ENCODE data around the gene CLCN4. TPM values are rescaled to one million over a fixed set of nuclear protein-coding genes. Genes with fewer than 3 reads are reported as not detected.

CLCN4 gene
- polyA plus RNA-seq (ENCODE audit: insufficient read length) = 13.6 TPM

- DNase-seq (ENCODE audit: low read depth) = no peak
Measured at GRCh38 chrX:10156199-10157031, at the start of gene CLCN4. Gene CLCN4, plus strand, starts transcription at chrX:10156975. Its CDS starts 28,058 bp downstream, at chrX:10185033.

- no peak for DNase-seq (ENCODE audit: low read depth)
Measured at GRCh38 chrX:10107483-10107882, 49.3 kb upstream of the CLCN4 start.

- DNase-seq (ENCODE audit: low read depth) = no peak
Measured at GRCh38 chrX:10108288-10108687, 48.5 kb upstream of the CLCN4 start.

DNA sequence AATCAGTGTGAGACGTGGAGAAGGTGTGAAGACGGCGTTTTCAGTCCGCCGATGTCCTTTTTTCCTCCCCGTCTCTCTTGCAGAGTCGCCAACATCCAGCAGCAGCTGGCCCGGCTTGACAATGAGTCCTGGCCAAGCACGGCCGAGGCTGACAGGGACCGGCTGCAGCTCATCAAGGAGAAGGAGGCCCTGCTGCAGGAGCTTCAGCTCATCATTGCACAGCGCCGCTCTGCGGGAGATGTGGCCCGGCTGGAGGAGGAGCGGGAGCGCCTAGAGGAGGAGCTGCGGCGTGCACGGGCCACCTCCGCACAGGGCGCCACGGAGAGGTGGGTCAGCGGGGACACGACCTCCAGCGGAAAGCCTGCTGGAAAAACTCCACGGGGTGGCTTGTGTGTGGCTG, 47.1 kb upstream of the CLCN4 start:
- no peak for DNase-seq (ENCODE audit: low read depth)

DNA sequence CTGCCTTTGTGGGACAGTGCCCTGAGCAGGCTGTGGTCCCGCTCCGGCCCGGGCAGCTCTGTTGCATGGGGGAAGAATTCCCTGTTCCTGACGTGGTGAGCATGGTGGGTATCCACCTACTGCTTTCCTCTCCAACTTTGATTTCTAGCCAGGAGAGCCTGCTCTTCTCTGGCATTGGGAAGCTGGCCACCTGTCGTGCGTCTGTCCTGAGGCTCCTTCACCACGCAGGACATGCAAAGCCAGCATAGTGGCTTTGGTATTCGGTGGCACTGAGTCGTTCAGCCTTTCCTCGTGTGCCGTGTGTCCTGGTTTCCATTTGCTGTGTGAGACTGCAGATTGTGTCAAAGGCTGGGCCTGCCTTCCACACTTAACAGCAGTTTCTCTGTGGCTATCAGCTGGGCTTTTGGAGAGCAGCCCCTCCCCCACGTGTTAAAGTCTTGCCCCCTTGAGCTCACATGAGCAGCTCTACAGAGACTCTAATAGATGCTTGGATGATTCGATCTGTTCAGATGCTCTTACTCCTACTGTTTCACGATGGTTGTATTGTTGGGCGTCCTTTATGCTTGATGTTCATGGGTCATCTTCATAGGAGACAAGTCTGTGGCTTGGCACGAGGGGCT, 46.3 kb upstream of the CLCN4 start:
- no peak for DNase-seq (ENCODE audit: low read depth)

- no peak for DNase-seq (ENCODE audit: low read depth)
Measured at GRCh38 chrX:10110984-10111363, 45.8 kb upstream of the CLCN4 start.

DNA sequence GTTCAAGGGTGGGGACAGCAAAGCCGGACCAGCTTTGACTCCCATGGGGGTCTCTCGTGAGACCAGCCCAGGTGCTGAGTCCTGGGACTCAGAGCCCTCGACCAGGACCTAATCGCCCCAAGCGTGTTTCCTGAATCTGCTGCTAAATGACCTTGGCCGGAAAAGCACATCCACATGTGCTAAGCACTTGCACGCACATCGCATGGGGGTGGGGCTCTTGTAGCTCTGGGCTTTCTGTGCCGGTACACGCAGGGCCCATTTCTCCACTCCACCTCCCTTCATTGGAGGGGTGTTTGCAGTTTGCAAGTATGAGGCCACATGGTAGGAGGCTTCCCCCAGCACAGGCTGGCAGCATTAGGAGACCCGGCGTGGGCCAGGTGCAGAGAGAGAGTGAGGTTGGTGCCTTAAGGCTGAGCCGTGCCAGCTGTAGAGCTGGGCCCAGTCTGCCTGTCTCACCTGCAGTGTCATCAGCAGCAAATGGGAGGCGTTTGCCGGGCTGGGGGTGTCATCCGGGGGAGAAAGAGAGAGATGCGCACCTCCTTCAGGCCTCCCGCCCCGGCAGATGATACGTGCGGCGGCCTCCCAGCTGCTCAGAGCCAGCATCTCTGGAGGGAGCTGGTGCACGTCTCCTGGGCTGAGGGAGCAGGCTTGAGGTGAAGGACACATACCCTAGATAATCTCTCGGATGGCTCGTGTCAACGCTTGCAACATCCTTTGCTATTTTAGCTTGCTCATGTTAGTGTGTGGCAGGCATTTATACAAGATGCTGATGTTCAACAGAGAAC, 45.2 kb upstream of the CLCN4 start:
- DNase-seq (ENCODE audit: low read depth) = no peak

DNA sequence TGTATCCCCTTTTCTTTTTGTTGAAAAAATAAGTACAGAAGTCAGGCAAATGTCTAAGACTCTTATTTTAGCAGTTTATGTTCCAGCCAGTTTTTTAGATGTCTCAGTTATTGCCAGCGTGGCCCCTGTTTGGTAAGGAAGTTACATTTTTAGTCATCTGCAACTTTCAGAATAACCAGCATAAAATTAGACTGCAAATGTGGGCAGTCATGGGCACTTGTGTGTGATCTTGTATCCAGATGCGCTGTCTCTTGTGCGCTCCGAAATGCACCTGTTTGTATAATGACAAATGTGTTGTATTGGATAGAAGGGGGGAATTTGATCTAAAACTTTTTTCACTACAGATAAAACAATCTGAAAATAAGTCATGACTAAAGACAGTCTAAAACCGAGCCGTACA, 44.3 kb upstream of the CLCN4 start:
- no peak for DNase-seq (ENCODE audit: low read depth)

- DNase-seq (ENCODE audit: low read depth) = no peak
Measured at GRCh38 chrX:10115082-10115481, 41.7 kb upstream of the CLCN4 start.

DNA sequence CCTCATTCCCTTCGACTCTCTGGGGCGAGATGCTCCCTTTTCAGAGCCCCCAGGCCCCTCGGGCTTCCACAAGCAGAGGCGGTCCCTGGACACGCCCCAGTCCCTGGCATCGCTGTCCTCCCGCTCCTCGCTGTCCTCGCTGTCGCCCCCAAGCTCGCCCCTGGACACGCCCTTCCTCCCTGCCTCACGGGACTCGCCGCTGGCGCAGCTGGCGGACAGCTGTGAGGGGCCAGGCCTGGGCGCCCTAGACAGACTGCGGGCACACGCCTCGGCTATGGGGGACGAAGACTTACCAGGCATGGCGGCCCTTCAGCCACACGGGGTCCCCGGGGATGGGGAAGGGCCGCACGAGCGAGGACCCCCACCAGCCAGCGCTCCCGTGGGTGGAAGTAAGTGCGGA, 39.5 kb upstream of the CLCN4 start:
- DNase-seq (ENCODE audit: low read depth) = no peak

DNA sequence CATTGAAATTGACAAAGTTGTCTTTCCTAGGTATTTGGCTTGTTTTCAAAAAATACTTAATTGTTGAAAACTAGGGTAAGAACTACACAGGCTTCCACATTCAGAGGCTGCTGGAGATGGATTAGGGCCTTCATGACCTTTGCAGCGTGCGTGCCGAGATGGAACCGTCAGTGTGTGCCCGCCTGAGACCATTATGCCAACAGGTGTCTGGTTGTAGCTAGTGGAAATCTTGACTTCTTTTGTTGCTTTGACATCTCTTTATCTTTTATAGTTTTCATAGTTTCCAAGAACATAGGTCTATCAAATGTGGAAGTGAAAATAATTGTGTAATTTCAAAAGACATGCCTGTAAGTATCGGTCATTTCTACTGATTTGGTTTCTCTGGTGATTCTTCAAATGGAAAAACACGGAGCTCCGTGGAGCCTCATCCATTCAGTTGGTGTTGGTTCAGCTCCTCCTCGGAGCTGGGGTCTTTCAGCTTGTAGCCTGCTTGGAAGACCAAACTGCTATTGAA, 38.9 kb upstream of the CLCN4 start:
- no peak for DNase-seq (ENCODE audit: low read depth)

DNA sequence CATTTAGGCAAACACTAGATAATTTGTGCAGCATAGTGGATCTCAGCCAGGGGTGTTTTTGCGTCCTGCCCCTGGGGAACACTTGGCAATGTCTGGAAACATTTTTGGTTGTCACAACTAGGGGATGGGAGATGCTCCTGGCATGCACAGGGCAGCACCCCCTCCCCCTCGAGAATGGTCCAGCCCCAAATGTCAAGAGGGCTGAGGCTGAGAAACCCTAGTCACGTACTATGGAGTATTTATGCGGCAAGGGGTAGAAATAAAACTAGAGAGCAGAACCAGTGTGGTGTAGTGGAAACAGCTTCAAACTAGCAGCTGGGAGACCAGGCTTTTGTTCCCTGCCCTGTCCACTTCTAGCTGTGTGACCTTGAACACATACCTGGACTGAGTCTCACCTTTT, 38.2 kb upstream of the CLCN4 start:
- no peak for DNase-seq (ENCODE audit: low read depth)

- no peak for DNase-seq (ENCODE audit: low read depth)
Measured at GRCh38 chrX:10119399-10119990, 37.3 kb upstream of the CLCN4 start.

- no peak for DNase-seq (ENCODE audit: low read depth)
Measured at GRCh38 chrX:10120331-10120730, 36.4 kb upstream of the CLCN4 start.

- no peak for DNase-seq (ENCODE audit: low read depth)
Measured at GRCh38 chrX:10120828-10121227, 35.9 kb upstream of the CLCN4 start.

- no peak for DNase-seq (ENCODE audit: low read depth)
Measured at GRCh38 chrX:10121787-10122186, 35.0 kb upstream of the CLCN4 start.

GRCh38 chrX:10124506-10125247, 32.1 kb upstream of the CLCN4 start:
- no peak for DNase-seq (ENCODE audit: low read depth)

DNA sequence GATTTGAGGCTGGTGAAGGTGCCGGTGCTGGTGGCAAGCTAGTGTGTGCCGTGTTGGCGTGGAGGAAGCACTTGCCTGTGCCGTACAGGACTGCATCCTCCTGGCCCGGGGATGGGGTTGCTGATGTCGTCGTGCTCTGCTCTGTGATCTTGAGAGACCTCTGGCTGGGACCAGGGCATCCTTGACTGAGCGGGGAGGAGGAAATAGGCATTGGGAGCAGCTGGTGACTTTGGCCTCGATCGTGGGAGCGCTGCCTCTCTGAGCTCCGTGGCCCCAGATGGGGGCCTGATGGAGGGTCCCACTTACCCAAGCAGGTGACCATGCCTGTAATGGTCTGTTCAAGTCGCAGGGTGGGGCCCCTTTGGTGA, 31.5 kb upstream of the CLCN4 start:
- no peak for DNase-seq (ENCODE audit: low read depth)

DNA sequence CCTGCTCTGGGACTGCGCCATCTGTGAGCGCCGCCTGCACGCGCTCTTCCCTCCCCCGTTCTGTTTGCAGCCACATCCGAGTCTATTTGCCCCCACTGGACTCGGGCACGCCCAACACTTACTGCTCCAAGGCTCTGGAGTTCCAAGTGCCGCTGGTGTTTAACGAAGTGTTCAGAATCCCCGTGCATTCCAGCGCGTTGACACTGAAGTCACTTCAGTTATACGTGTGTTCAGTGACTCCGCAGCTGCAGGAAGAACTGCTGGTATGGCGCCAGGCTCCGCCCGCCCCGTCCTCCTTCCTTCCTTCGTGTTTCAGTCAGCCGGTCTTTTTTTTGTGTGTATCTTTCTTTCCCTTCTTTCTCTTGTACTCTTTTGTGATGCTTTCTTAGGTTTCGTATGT, 30.7 kb upstream of the CLCN4 start:
- DNase-seq (ENCODE audit: low read depth) = no peak

GRCh38 chrX:10126834-10127233, 29.9 kb upstream of the CLCN4 start:
- no peak for DNase-seq (ENCODE audit: low read depth)

DNA sequence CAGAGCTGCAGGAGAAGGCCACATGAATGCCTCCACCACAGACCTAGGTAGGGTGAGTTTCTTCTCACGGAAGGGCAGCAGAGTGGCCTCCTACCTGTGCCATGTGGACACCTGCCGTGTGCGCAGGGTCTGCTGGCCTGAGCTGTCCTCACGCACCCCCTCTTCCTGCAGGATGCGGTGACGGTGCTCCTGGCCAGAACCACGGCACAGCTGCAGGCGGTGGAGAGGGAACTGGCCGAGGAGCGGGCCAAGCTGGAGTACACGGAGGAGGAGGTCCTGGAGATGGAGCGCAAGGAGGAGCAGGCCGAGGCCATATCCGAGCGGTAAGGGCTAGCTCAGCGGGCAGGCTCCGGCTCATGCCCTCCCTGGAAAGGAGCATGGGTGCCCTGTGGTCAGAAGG, 28.4 kb upstream of the CLCN4 start:
- DNase-seq (ENCODE audit: low read depth) = no peak

Data from forelimb muscle (tissue), 1 donor.